ENCODE results near the gene CAPN5.

GRCh38 chr11:77071671-77072605 is 5.2 kb downstream of the CAPN5 start:
- TF ChIP-seq HEYL (CRISPR knock-in tag; IDR thresholded peaks at IDR 0.05) (no peak), SREBF2 (IDR thresholded peaks at IDR 0.05) (no peak), POLR2A (IDR thresholded peaks at IDR 0.05; ENCODE audit: low read length) (no peak), RFX5 (IDR thresholded peaks at IDR 0.05) (no peak), TFCP2L1 (CRISPR knock-in tag; IDR thresholded peaks at IDR 0.05) (no peak), KDM5A (IDR thresholded peaks at IDR 0.05) (no peak), CBX8 (IDR thresholded peaks at IDR 0.05) (no peak), MAZ (IDR thresholded peaks at IDR 0.05; ENCODE audit: borderline replicate concordance, low read depth, low read length) (no peak), RAD21 (conservative IDR thresholded peaks at IDR 0.05 in 1 of 2, IDR thresholded peaks at IDR 0.05 in 1 of 2) (no peak)
- TF ChIP-seq, protein P1, sequence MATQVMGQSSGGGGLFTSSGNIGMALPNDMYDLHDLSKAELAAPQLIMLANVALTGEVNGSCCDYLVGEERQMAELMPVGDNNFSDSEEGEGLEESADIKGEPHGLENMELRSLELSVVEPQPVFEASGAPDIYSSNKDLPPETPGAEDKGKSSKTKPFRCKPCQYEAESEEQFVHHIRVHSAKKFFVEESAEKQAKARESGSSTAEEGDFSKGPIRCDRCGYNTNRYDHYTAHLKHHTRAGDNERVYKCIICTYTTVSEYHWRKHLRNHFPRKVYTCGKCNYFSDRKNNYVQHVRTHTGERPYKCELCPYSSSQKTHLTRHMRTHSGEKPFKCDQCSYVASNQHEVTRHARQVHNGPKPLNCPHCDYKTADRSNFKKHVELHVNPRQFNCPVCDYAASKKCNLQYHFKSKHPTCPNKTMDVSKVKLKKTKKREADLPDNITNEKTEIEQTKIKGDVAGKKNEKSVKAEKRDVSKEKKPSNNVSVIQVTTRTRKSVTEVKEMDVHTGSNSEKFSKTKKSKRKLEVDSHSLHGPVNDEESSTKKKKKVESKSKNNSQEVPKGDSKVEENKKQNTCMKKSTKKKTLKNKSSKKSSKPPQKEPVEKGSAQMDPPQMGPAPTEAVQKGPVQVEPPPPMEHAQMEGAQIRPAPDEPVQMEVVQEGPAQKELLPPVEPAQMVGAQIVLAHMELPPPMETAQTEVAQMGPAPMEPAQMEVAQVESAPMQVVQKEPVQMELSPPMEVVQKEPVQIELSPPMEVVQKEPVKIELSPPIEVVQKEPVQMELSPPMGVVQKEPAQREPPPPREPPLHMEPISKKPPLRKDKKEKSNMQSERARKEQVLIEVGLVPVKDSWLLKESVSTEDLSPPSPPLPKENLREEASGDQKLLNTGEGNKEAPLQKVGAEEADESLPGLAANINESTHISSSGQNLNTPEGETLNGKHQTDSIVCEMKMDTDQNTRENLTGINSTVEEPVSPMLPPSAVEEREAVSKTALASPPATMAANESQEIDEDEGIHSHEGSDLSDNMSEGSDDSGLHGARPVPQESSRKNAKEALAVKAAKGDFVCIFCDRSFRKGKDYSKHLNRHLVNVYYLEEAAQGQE (IDR thresholded peaks at IDR 0.05): no peak
- TF ChIP-seq, protein P2, sequence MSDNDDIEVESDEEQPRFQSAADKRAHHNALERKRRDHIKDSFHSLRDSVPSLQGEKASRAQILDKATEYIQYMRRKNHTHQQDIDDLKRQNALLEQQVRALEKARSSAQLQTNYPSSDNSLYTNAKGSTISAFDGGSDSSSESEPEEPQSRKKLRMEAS (IDR thresholded peaks at IDR 0.05): no peak
